Measurements from ENCODE around the gene NDUFS6.

- TF ChIP-seq POLR2A (IDR thresholded peaks at IDR 0.05) = no peak
- TF ChIP-seq CTCF (IDR thresholded peaks at IDR 0.05) = no peak
Measured at GRCh38 chr5:1805736-1806135, 4.5 kb downstream of the NDUFS6 start.

All from lower leg skin (tissue), 3 donors.